GM12872 (cell line): Measurements from ENCODE around the gene STK32B.

Experiments used
- TF ChIP-seq, protein P1 (sequence below): IDR thresholded peaks from 3 replicates; pipeline ENCODE4 v1.5.1; 2011; ENCODE audit warnings: low read depth, mild to moderate bottlenecking, low read length, moderate library complexity; ENCODE audit not compliant: insufficient read depth

STK32B gene

DNA sequence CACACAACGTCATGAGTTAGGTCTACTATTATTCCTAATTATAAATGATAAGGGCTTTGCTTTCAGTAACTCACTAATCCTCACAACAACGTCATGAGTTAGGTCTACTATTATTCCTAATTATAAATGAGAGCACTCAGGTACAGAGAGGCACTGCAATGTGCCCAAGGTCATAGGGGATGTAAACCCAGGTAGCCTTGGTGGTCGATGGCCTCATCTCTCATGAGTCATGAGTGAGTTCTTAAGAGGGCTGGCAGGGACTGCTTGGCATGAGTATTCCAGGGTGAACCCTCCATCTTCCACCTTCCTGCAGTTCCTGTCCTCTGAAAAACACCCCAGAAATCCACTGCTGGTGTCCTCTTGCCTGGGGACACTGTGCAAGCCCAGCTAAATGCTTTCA, 317.1 kb downstream of the STK32B start:
- TF ChIP-seq, protein P1, sequence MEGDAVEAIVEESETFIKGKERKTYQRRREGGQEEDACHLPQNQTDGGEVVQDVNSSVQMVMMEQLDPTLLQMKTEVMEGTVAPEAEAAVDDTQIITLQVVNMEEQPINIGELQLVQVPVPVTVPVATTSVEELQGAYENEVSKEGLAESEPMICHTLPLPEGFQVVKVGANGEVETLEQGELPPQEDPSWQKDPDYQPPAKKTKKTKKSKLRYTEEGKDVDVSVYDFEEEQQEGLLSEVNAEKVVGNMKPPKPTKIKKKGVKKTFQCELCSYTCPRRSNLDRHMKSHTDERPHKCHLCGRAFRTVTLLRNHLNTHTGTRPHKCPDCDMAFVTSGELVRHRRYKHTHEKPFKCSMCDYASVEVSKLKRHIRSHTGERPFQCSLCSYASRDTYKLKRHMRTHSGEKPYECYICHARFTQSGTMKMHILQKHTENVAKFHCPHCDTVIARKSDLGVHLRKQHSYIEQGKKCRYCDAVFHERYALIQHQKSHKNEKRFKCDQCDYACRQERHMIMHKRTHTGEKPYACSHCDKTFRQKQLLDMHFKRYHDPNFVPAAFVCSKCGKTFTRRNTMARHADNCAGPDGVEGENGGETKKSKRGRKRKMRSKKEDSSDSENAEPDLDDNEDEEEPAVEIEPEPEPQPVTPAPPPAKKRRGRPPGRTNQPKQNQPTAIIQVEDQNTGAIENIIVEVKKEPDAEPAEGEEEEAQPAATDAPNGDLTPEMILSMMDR: no peak

DNA sequence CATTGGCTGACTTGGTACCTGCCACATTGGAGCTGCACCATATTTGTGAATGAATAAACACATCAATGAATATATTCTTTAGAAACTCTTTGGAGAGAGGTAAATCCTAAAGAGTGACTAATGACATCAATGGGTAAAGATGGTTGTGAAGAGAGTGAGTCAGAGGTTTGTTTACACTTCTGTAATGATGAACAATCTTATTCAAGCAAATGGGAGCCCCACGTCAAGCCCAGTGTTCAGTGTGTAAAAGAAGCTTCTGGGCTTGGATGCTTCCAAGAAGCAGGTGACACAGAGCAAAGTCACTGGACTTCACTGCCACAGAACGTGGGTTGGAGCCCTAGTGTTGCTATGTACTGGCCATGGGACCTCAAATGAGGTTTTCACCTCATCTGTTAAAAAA, 319.0 kb downstream of the STK32B start:
- TF ChIP-seq, protein P1: no peak

GRCh38 chr4:5371415-5372190, 320.3 kb downstream of the STK32B start:
- TF ChIP-seq, protein P1: no peak

DNA sequence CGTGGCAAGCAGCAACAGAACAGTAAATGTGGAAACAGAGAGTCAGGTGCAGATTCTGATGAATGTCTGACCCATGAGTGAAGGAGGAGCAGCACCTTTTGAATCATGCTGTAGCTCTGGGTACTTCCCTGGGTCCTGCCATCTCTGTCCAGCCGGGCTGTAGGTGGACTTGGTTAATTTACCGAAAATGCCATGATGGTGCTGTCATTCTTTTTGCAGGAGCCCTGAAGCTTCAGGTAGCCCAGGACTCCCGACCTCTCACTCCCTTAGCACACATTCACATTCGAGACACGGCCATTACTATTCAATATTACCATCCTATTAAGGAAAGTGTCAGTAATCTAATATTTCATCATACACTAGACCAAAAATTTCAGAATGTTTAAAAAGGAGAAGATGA, 320.9 kb downstream of the STK32B start:
- TF ChIP-seq, protein P1: no peak

DNA sequence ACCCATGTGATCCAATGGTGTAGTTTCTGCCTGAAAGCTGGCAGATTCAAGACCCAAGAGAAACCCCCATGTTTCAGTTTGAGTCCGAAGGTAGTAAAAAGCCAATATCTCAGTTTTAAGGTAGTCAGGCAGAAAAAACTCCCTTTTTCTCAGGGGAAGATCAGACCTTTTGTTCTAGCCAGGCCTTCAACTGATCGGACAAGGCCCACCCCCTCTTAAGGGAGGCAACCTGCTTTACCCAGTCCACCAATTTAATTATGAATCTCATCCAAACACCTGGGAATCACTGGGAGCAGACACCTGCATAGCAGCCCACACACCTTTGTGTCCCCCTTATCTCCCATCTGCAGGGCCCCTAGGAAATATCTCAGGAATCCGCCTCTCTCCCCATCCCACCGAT, 322.0 kb downstream of the STK32B start:
- TF ChIP-seq, protein P1: no peak

GRCh38 chr4:5374592-5374991, 323.3 kb downstream of the STK32B start:
- TF ChIP-seq, protein P1: no peak

DNA sequence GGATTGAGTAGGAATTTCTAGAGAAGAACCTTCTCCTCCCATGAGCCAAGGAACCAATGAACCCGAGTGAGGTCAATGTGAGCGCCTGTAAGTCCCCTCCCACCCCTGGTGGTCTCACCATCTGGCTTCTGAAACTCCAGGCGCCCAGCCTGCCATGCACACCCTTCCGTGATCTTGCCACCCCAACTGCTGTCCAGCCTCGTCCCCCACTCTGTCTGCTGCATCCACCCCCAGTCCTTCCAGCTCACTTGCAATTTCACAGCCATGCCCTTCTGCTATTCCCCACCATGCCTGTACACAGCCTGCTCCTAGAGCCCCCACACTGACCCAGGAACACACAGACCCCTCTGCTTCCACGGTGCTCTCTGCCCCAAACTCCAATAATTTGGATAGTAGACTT, 323.7 kb downstream of the STK32B start:
- TF ChIP-seq, protein P1: no peak
